IMR-90 (cell line): Measurements from ENCODE around the gene CMTR1. TPM values are rescaled to one million over a fixed set of nuclear protein-coding genes. Genes with fewer than 3 reads are reported as not detected.

ENCODE experiments used
- ATAC-seq: fragments of 200-7000 bp; cut with Tn5 transposase; 2 replicates; pipeline ENCODE4 v1.9.1; 2020; ENCODE audit warnings: low read depth, mild to moderate bottlenecking, moderate library complexity
- BruUV-seq: library from RNA; stranded (reverse); fragments of 400-500 nt; replicated peaks from 2 replicates; lab custom pipeline; 2021; lab: Mats Ljungman, UMichigan
- CTCF ChIA-PET: fragments of 300-600 bp; formaldehyde crosslinking; extraction: SDS; loops from one replicate; lab custom pipeline; 2021; ENCODE audit warnings: antibody characterized with exemption; lab: Yijun Ruan, JAX
- POLR2A ChIA-PET: fragments of 300-600 bp; sonication (Branson Sonifier 250); formaldehyde crosslinking; loops from one replicate; lab custom pipeline; 2022; ENCODE audit warnings: antibody characterized with exemption; ENCODE audit not compliant: unreplicated experiment; lab: Charles Lee
- DNase-seq: peaks from one replicate; pipeline ENCODE4 v3.0.0; 2013
- H2AFZ ChIP-seq: replicated peaks from 2 replicates; pipeline ENCODE3; 2013; ENCODE audit warnings: low read length, mild to moderate bottlenecking; ENCODE audit not compliant: poor library complexity
- H2AK5ac ChIP-seq: 2 replicates; pipeline ENCODE4 v1.6.1; 2013; ENCODE audit warnings: low read depth, low read length, inconsistent platforms
- H2AK9ac ChIP-seq: replicated peaks from 2 replicates; pipeline ENCODE3; 2013; ENCODE audit warnings: mild to moderate bottlenecking, low read depth, low read length, moderate library complexity; ENCODE audit not compliant: poor library complexity
- H2BK120ac ChIP-seq: 2 replicates; pipeline ENCODE4 v1.6.1; 2013; ENCODE audit warnings: low read depth, low read length, inconsistent platforms
- H2BK15ac ChIP-seq: 3 replicates; pipeline ENCODE4 v1.6.1; 2013; ENCODE audit warnings: low read depth, low read length, inconsistent platforms
- H2BK20ac ChIP-seq: 2 replicates; pipeline ENCODE4 v1.6.1; 2013; ENCODE audit warnings: low read depth, mild to moderate bottlenecking, inconsistent platforms, low read length, moderate library complexity
- H2BK5ac ChIP-seq: 2 replicates; pipeline ENCODE4 v1.6.1; 2013; ENCODE audit warnings: mild to moderate bottlenecking, low read depth, low read length, inconsistent platforms; ENCODE audit not compliant: poor library complexity, severe bottlenecking
- H3K14ac ChIP-seq: replicated peaks from 2 replicates; pipeline ENCODE4 v1.6.1; 2013; ENCODE audit warnings: low read depth, low read length, inconsistent platforms
- H3K18ac ChIP-seq: 2 replicates; pipeline ENCODE4 v1.6.1; 2013; ENCODE audit warnings: low read depth, low read length, control low read depth
- H3K23ac ChIP-seq: 2 replicates; pipeline ENCODE4 v1.6.1; 2013; ENCODE audit warnings: low read depth, low read length, inconsistent platforms
- H3K27ac ChIP-seq: 2 replicates; pipeline ENCODE4 v1.5.1; 2013; ENCODE audit warnings: mild to moderate bottlenecking, control low read depth, low read length; ENCODE audit not compliant: insufficient read depth
- H3K27me3 ChIP-seq: 2 replicates; pipeline ENCODE4 v1.6.1; 2013; ENCODE audit warnings: low read length; ENCODE audit not compliant: control insufficient read depth, insufficient read depth
- H3K36me3 ChIP-seq: 2 replicates; pipeline ENCODE4 v1.6.1; 2013; ENCODE audit warnings: low read length, mixed read lengths; ENCODE audit not compliant: control insufficient read depth, insufficient read depth
- H3K4ac ChIP-seq: 2 replicates; pipeline ENCODE4 v1.6.1; 2013; ENCODE audit warnings: low read depth, low read length, inconsistent platforms
- H3K4me1 ChIP-seq: 2 replicates; pipeline ENCODE4 v1.6.1; 2013; ENCODE audit warnings: low read length, mixed read lengths; ENCODE audit not compliant: control insufficient read depth, insufficient read depth
- H3K4me2 ChIP-seq: 2 replicates; pipeline ENCODE4 v1.6.1; 2013; ENCODE audit warnings: low read depth, mild to moderate bottlenecking, control low read depth, low read length, moderate library complexity
- H3K4me3 ChIP-seq: 2 replicates; pipeline ENCODE4 v1.5.1; 2013; ENCODE audit warnings: low read depth, mild to moderate bottlenecking, control low read depth, low read length, moderate library complexity; ENCODE audit not compliant: insufficient read depth
- H3K56ac ChIP-seq: 2 replicates; pipeline ENCODE4 v1.6.1; 2013; ENCODE audit warnings: low read length, inconsistent platforms; ENCODE audit not compliant: insufficient read depth; ENCODE audit errors: extremely low read depth
- H3K79me1 ChIP-seq, 2 experiments: 2 replicates each; pipeline ENCODE4 v1.6.1; 2013; ENCODE audit warnings: low read length in 2 of 2, inconsistent platforms in 1 of 2, low read depth in 1 of 2
- H3K9ac ChIP-seq: 2 replicates; pipeline ENCODE4 v1.6.1; 2013; ENCODE audit warnings: low read depth, low read length, control low read depth
- H3K9me1 ChIP-seq: 2 replicates; pipeline ENCODE4 v1.6.1; 2013; ENCODE audit warnings: low read length, inconsistent platforms; ENCODE audit not compliant: insufficient read depth
- H3K9me3 ChIP-seq: 2 replicates; pipeline ENCODE4 v1.6.1; 2013; ENCODE audit warnings: low read length; ENCODE audit not compliant: control insufficient read depth, insufficient read depth
- H4K20me1 ChIP-seq: 2 replicates; pipeline ENCODE4 v1.6.1; 2013; ENCODE audit warnings: low read length, inconsistent platforms; ENCODE audit not compliant: insufficient read depth
- H4K5ac ChIP-seq: 2 replicates; pipeline ENCODE4 v1.6.1; 2013; ENCODE audit warnings: mild to moderate bottlenecking, low read depth, low read length, control low read depth
- H4K8ac ChIP-seq, 2 experiments: 2 replicates each; pipeline ENCODE4 v1.6.1; 2013; ENCODE audit warnings: low read depth in 2 of 2, low read length in 2 of 2, control low read depth in 1 of 2, inconsistent platforms in 1 of 2
- H4K91ac ChIP-seq: 2 replicates; pipeline ENCODE4 v1.6.1; 2013; ENCODE audit warnings: low read depth, low read length, inconsistent platforms; ENCODE audit not compliant: insufficient read depth
- BHLHE40 ChIP-seq: fragments of 150-350 bp; IDR thresholded peaks from 2 replicates; pipeline ENCODE4 v1.6.1; 2016; ENCODE audit warnings: mild to moderate bottlenecking, low read depth, low read length
- CEBPB ChIP-seq: IDR thresholded peaks from 2 replicates; pipeline ENCODE4 v1.6.1; 2012; ENCODE audit warnings: low read depth, low read length, improper control_type of control experiment
- CHD1 ChIP-seq: IDR thresholded peaks from 2 replicates; pipeline ENCODE4 v1.6.1; 2012; ENCODE audit warnings: low read depth, low read length, improper control_type of control experiment
- CTCF ChIP-seq: conservative IDR thresholded peaks from 2 replicates; pipeline ENCODE4 v1.5.1; 2012; ENCODE audit warnings: mild to moderate bottlenecking, low read depth, low read length, improper control_type of control experiment
- ELK1 ChIP-seq: fragments of 150-350 bp; IDR thresholded peaks from 2 replicates; pipeline ENCODE4 v1.6.1; 2016; ENCODE audit warnings: low read depth, mild to moderate bottlenecking, low read length, moderate library complexity, borderline replicate concordance
- FOS ChIP-seq: fragments of 150-350 bp; IDR thresholded peaks from 2 replicates; pipeline ENCODE4 v1.6.1; 2016; ENCODE audit warnings: low read depth, low read length
- MAFK ChIP-seq: IDR thresholded peaks from 2 replicates; pipeline ENCODE4 v1.6.1; 2012; ENCODE audit warnings: low read depth, low read length, improper control_type of control experiment
- MAZ ChIP-seq: IDR thresholded peaks from 2 replicates; pipeline ENCODE4 v1.6.1; 2012; ENCODE audit warnings: low read depth, mild to moderate bottlenecking, low read length, improper control_type of control experiment, moderate library complexity, borderline replicate concordance
- MXI1 ChIP-seq: IDR thresholded peaks from 2 replicates; pipeline ENCODE4 v1.6.1; 2012; ENCODE audit warnings: low read depth, mild to moderate bottlenecking, low read length, moderate library complexity, borderline replicate concordance
- NFE2L2 ChIP-seq: fragments of 150-350 bp; IDR thresholded peaks from 2 replicates; pipeline ENCODE4 v1.6.1; 2016; ENCODE audit warnings: low read depth, mild to moderate bottlenecking, low read length
- POLR2A ChIP-seq: IDR thresholded peaks from 2 replicates; pipeline ENCODE4 v1.6.1; 2012; ENCODE audit warnings: mild to moderate bottlenecking, low read depth, low read length
- RAD21 ChIP-seq: IDR thresholded peaks from 2 replicates; pipeline ENCODE4 v1.6.1; 2012; ENCODE audit warnings: low read length, improper control_type of control experiment
- RCOR1 ChIP-seq: IDR thresholded peaks from 2 replicates; pipeline ENCODE4 v1.6.1; 2012; ENCODE audit warnings: mild to moderate bottlenecking, low read length, improper control_type of control experiment; ENCODE audit not compliant: insufficient replicate concordance
- SMC3 ChIP-seq: fragments of 150-350 bp; IDR thresholded peaks from 2 replicates; pipeline ENCODE4 v1.6.1; 2016; ENCODE audit warnings: low read depth, mild to moderate bottlenecking, antibody characterized with exemption, low read length, moderate library complexity
- USF2 ChIP-seq: fragments of 150-350 bp; IDR thresholded peaks from 2 replicates; pipeline ENCODE4 v1.6.1; 2017; ENCODE audit warnings: mild to moderate bottlenecking, antibody characterized with exemption, low read length, low read depth
- WGBS, 2 experiments: methylation state at CpG; one replicate each; pipeline versions ENCODE4 v1.1.5 to v1.1.7; 2013; ENCODE audit warnings: missing lambda C conversion rate in 2 of 2; ENCODE audit not compliant: insufficient read length in 1 of 2; ENCODE audit errors: extremely low coverage in 2 of 2; 5-methylcytosine and 5-hydroxymethylcytosine counted together
- dilution Hi-C: fragments of 300-500 bp; cut with HindIII; formaldehyde crosslinking; loops from one replicate; pipeline ENCODE4 v1.14.3; 2018; ENCODE audit warnings: low sequenced_read_pairs; ENCODE audit not compliant: unreplicated experiment
- in situ Hi-C: fragments of 300-500 bp; cut with MboI; formaldehyde crosslinking; loops from 3 replicates; pipeline ENCODE4 v1.14.3; 2019; ENCODE audit warnings: low sequenced_read_pairs, inconsistent platforms, mixed read lengths
- intact Hi-C: fragments of 100-400 bp; cut with micrococcal nuclease; formaldehyde crosslinking; loops from 2 replicates; pipeline ENCODE4 v1.10.0; 2022
- polyA plus RNA-seq, 3 experiments: library from polyadenylated mRNA; depleted of rRNA; stranded (reverse); fragments of >200 nt; gene quantifications; 2 replicates each; pipeline ENCODE4 v1.2.3, GENCODE V29; 2012; ENCODE audit warnings: low replicate concordance in 1 of 3
- total RNA-seq: library from RNA; depleted of rRNA; stranded (reverse); fragments of >200 nt; gene quantifications from 2 replicates; pipeline ENCODE4 v1.2.3, GENCODE V29; 2012

The CMTR1 gene
- total and polyA plus RNA-seq, 2 of the 4 experiments (the other 2 are of a cell fraction) = 22.6 to 30.1 TPM

GRCh38 chr6:37477656-37478435, 44.8 kb downstream of the CMTR1 start:
- POLR2A ChIA-PET = no interaction called here
- WGBS, 2 experiments = 79% methylated on average over 10 of the region's 18 CpGs; no CpG with 5 or more reads in 1 of the 2 experiments
- TF ChIP-seq CHD1 (no peak), CTCF (no peak), MXI1 (no peak), RAD21 (no peak), POLR2A (no peak), RCOR1 (no peak), CEBPB (no peak), USF2 (no peak), FOS (no peak), SMC3 (no peak), MAFK (no peak), ELK1 (no peak), MAZ (no peak), NFE2L2 (no peak), BHLHE40 (no peak)

More at GRCh38 chr6:37477656-37478435, 44.8 kb downstream of the CMTR1 start:
- Histone ChIP-seq H4K8ac (no peak overlapping the region), H2AK9ac (no peak overlapping the region), H3K9ac (no peak overlapping the region), H3K14ac (no peak overlapping the region), H2AFZ (no peak overlapping the region), H3K9me1 (0 out of 2 replicates have a peak, but pooled peaks cover 2% of the 10 kb centered on the region), H3K27me3 (no peaks in the 10 kb centered on the region), H3K23ac (no peak overlapping the region), H4K20me1 (peaks cover 4% of the 10 kb centered on the region), H3K4ac (no peak overlapping the region), H3K4me2 (no peak overlapping the region), H2BK20ac (no peak overlapping the region), H4K5ac (no peak overlapping the region), H3K4me1 (no peaks in the 10 kb centered on the region), H4K91ac (no peak overlapping the region), H3K79me1 (no peaks in the 10 kb centered on the region; a peak in 1 of 4 replicates), H2BK5ac (no peak overlapping the region), H3K27ac (no peak overlapping the region), H3K18ac (no peak overlapping the region), H2AK5ac (no peak overlapping the region), H3K9me3 (no peaks in the 10 kb centered on the region), H3K4me3 (no peak overlapping the region), H2BK120ac (no peak overlapping the region), H3K56ac (no peak overlapping the region), H2BK15ac (no peak overlapping the region), H3K36me3 (peaks cover 66% of the 10 kb centered on the region)
- no peak for ATAC-seq
- CTCF ChIA-PET = no interaction called here
- intact Hi-C loops (no loop called here), dilution Hi-C loops (no loop called here), in situ Hi-C loops (no loop called here)
- no peak for DNase-seq
- BruUV-seq = no TSS peak
